HepG2 (cell line): Measurements from ENCODE around the gene ABHD4. TPM values are rescaled to one million over a fixed set of nuclear protein-coding genes. Genes with fewer than 3 reads are reported as not detected.
A peak's percentile ranks its signal among the peaks of the same experiment; 100 is the strongest.

ENCODE experiments used
- FOXO4 ChIP-seq: sonication (generic); formaldehyde crosslinking; conservative IDR thresholded peaks from 2 replicates; pipeline ENCODE4 v1.8.1; 2023; ENCODE audit warnings: missing genetic modification reagents
- HMGXB3 ChIP-seq: sonication (generic); formaldehyde crosslinking; IDR thresholded peaks from 2 replicates; pipeline ENCODE4 v1.4.0; 2020; ENCODE audit warnings: missing genetic modification reagents, borderline replicate concordance
- KLF13 ChIP-seq: sonication (generic); formaldehyde crosslinking; IDR thresholded peaks from 2 replicates; pipeline ENCODE4 v1.4.0; 2020; ENCODE audit warnings: mild to moderate bottlenecking, missing genetic modification reagents
- NR2C2 ChIP-seq: sonication (generic); formaldehyde crosslinking; IDR thresholded peaks from 2 replicates; pipeline ENCODE4 v1.4.0; 2020; ENCODE audit warnings: missing genetic modification reagents, mild to moderate bottlenecking, moderate library complexity, borderline replicate concordance
- PRMT3 ChIP-seq: sonication (generic); formaldehyde crosslinking; IDR thresholded peaks from 2 replicates; pipeline ENCODE4 v1.8.1; 2022; ENCODE audit warnings: low read depth, mild to moderate bottlenecking, moderate library complexity, missing genetic modification reagents, borderline replicate concordance
- RCOR2 ChIP-seq: IDR thresholded peaks from 2 replicates; pipeline ENCODE4 v1.6.1; 2016; ENCODE audit warnings: missing biosample characterization, missing genetic modification reagents
- RORA ChIP-seq: sonication (generic); formaldehyde crosslinking; IDR thresholded peaks from 2 replicates; pipeline ENCODE4 v1.5.0; 2020; ENCODE audit warnings: mild to moderate bottlenecking, missing genetic modification reagents, moderate library complexity
- SMAD3 ChIP-seq: sonication (generic); formaldehyde crosslinking; IDR thresholded peaks from 2 replicates; pipeline ENCODE4 v1.4.0; 2020; ENCODE audit warnings: missing genetic modification reagents
- SOX13 ChIP-seq, 3 experiments: fragments of 450-650 bp in 1 of 3; sonication (generic) in 1 of 3; formaldehyde crosslinking in 1 of 3; IDR thresholded peaks in 2 of 3; conservative IDR thresholded peaks in 1 of 3; 2 replicates each; pipeline versions ENCODE4 v1.5.0 to v1.6.1; 2016 to 2020; ENCODE audit warnings: antibody characterized with exemption in 1 of 3, mild to moderate bottlenecking in 1 of 3, missing compliant biosample characterization in 1 of 3, missing genetic modification reagents in 1 of 3, moderate library complexity in 1 of 3
- SUZ12 ChIP-seq: fragments of 150-350 bp; IDR thresholded peaks from 2 replicates; pipeline ENCODE4 v1.6.1; 2014; ENCODE audit warnings: low read depth, low read length
- THAP7 ChIP-seq: sonication (generic); formaldehyde crosslinking; IDR thresholded peaks from 2 replicates; pipeline ENCODE4 v1.8.1; 2023; ENCODE audit warnings: mild to moderate bottlenecking, missing genetic modification reagents
- U2AF1 ChIP-seq: fragments of 200-400 bp; formaldehyde crosslinking; optimal IDR thresholded peaks from 2 replicates; pipeline ENCODE3; 2017; ENCODE audit warnings: mild to moderate bottlenecking, low read depth, low read length
- YEATS4 ChIP-seq: sonication (generic); formaldehyde crosslinking; IDR thresholded peaks from 2 replicates; pipeline ENCODE4 v1.4.0; 2020; ENCODE audit warnings: missing genetic modification reagents, borderline replicate concordance
- ZBTB38 ChIP-seq: sonication (generic); formaldehyde crosslinking; IDR thresholded peaks from 2 replicates; pipeline ENCODE4 v1.5.1; 2020; ENCODE audit warnings: mild to moderate bottlenecking, missing genetic modification reagents
- ZNF160 ChIP-seq: sonication (generic); formaldehyde crosslinking; IDR thresholded peaks from 2 replicates; pipeline ENCODE4 v1.8.0; 2022; ENCODE audit warnings: mild to moderate bottlenecking, inconsistent platforms, missing genetic modification reagents
- ZNF446 ChIP-seq: sonication (generic); formaldehyde crosslinking; IDR thresholded peaks from 2 replicates; pipeline ENCODE4 v1.5.0; 2020; ENCODE audit warnings: mild to moderate bottlenecking, missing genetic modification reagents
- ZNF577 ChIP-seq: sonication (generic); formaldehyde crosslinking; IDR thresholded peaks from 2 replicates; pipeline ENCODE4 v1.4.0; 2020; ENCODE audit warnings: mild to moderate bottlenecking, low read depth, missing genetic modification reagents, borderline replicate concordance
- ZNF597 ChIP-seq: sonication (generic); formaldehyde crosslinking; IDR thresholded peaks from 2 replicates; pipeline ENCODE4 v1.5.0; 2020; ENCODE audit warnings: missing genetic modification reagents
- ZNF781 ChIP-seq: sonication (generic); formaldehyde crosslinking; IDR thresholded peaks from 2 replicates; pipeline ENCODE4 v1.5.1; 2020; ENCODE audit warnings: borderline replicate concordance, mild to moderate bottlenecking, missing genetic modification reagents; ENCODE audit errors: not compliant biosample characterization
- ZNF850 ChIP-seq: sonication (generic); formaldehyde crosslinking; conservative IDR thresholded peaks from 2 replicates; pipeline ENCODE4 v1.9.0; 2021; ENCODE audit warnings: mild to moderate bottlenecking, missing genetic modification reagents
- polyA plus RNA-seq, 8 experiments: library from polyadenylated mRNA; depleted of rRNA in 3 of 8; stranded (reverse) in 7 of 8; unstranded in 1 of 8; fragments of >200 nt; fragmentation: Illumina TruSeq in 4 of 8; extraction: Trizol in 4 of 8; gene quantifications; 2 replicates each; pipeline versions ENCODE4 v1.2.1 to v1.2.3, GENCODE V29; 2011 to 2016; ENCODE audit warnings: low read depth in 4 of 8, missing spikeins in 1 of 8, mixed read lengths in 1 of 8; ENCODE audit not compliant: insufficient read depth in 1 of 8
- total RNA-seq, 5 experiments: library from RNA; depleted of rRNA; stranded (reverse); fragments of >200 nt; fragmentation: Illumina TruSeq; extraction: Trizol; gene quantifications; 2 replicates each; pipeline ENCODE4 v1.2.3, GENCODE V29; 2016; ENCODE audit warnings: low read depth in 1 of 5

Gene ABHD4
- total and polyA plus RNA-seq, 2 of the 13 experiments (the other 11 are each of a cell fraction or from before 2014, with no cell fraction given), result 16.1 to 47.5 TPM

- TF ChIP-seq SOX13 (IDR thresholded peaks at IDR 0.05) (no peak; the same call in 1 of the 2 replicates), SOX13 (CRISPR knock-in tag; conservative IDR thresholded peaks at IDR 0.05 in 1 of 2, IDR thresholded peaks at IDR 0.05 in 1 of 2) (peak in 1 of 2 experiments; percentile 35; a peak in 2 of 4 replicates), THAP7 (CRISPR knock-in tag) (peak; percentile 88), PRMT3 (CRISPR knock-in tag) (no peak), ZNF597 (CRISPR knock-in tag) (no peak), ZNF446 (CRISPR knock-in tag) (no peak), NR2C2 (CRISPR knock-in tag) (peak; percentile 69), ZNF160 (CRISPR knock-in tag) (peak; percentile 80; the same call in 1 of the 2 replicates), U2AF1 (peak; percentile 38), YEATS4 (CRISPR knock-in tag) (peak; percentile 85), HMGXB3 (CRISPR knock-in tag) (peak; percentile 75; the same call in 1 of the 2 replicates), ZBTB38 (CRISPR knock-in tag) (peak; percentile 95), SUZ12 (0 out of 2 replicates have a peak, but pooled peaks have one; percentile 7), RCOR2 (CRISPR knock-in tag) (no peak; the same call in 1 of the 2 replicates), RORA (CRISPR knock-in tag) (no peak), SMAD3 (no peak; the same call in none of the 2 replicates), ZNF850 (CRISPR knock-in tag) (no peak), ZNF781 (CRISPR knock-in tag) (peak; percentile 63), FOXO4 (CRISPR knock-in tag) (no peak), KLF13 (peak; percentile 74), ZNF577 (CRISPR knock-in tag) (no peak)
Measured at GRCh38 chr14:22598099-22598895, at the start of gene ABHD4 (continued).
